GM21367 (cell line): ENCODE measurements around the gene BAD.
A peak's percentile ranks its signal among the peaks of the same experiment; 100 is the strongest.

Experiments
- ATAC-seq: cut with Tn5 transposase; IDR thresholded peaks from one replicate; pipeline ENCODE4 v1.9.1; 2021; ENCODE audit not compliant: unreplicated experiment

BAD gene

GRCh38 chr11:64281957-64282770, 2.3 kb downstream of the BAD start:
- ATAC-seq = no peak

GRCh38 chr11:64278576-64279190, 5.8 kb downstream of the BAD start:
- ATAC-seq = no peak

DNA sequence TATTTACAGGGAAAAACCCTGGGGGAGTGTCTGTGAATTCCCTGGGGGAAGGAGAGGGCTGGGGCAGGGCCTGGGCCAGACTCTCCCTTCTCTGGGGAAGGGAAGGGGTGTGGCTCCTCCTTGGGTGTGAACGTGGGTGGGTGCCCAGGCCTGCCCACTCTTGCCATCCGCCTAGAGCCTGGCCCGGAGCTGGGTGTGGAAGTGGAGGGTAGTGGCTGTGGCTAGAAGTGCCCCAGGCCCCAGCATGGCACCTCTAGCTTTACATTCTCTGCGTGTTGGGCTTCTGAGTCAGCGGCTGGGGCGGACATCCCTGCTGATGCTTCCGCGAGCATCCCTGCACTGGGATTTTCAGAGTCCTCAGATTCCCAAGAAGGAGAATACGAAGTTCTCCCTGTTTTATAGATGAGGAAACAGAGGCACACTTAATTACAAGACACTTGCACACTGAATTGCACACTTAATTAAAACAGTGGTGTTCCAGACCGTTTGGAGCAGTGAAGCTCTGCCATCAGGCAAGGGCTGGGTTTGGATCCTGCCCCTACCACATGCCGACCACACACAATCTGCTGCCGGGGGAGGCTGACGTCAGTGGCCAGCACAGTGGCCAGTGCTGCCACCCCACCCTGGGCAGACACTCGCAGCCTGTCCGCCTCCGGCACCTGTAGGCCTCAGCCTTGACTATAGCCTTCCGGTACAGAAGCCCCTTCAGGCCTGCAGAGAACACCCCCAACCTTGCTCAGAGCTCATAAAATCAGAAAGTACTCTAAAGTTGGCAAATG, 7.6 kb downstream of the BAD start:
- ATAC-seq = no peak

- no peak for ATAC-seq
Observed at GRCh38 chr11:64275841-64276240, 8.6 kb downstream of the BAD start.

DNA sequence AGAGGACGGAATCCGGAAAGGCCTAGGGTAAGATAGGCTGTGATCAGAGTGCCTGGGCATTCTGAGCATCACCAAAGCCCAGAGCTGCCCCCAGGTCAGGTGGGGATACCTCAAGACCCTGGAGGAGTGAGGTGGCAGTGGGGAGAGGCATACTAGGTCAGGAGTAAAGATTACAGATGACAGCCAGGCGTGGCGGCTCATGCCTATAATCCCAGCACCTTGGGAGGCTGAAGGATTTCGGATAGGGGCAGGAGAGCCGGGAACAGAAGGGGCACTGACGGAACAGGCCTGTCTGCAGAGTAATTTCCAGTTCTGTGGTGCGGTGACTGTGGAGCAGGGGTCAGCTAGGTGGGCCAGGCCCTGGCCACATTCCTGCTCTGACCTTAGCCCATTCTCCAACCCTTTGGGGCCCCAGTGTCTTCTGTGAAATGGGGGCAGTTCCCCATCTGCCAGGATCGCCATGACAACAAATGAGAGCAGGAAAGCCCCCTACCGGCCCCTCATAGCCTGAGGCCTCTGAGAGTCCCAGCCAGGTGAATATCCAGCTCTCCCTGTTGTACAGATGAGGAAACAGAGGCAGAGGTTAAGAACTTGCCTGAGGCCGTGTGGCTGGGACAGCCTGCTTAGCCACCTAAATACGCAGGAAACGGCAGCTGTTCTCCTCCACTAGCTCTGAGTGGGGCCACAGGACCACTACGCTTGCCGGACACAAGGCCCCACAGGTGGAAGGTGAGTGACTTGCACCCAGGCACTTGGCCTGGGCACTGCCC, 9.2 kb downstream of the BAD start:
- ATAC-seq = no peak

GRCh38 chr11:64269540-64270220, 14.8 kb downstream of the BAD start:
- peak; percentile 43 for ATAC-seq

DNA sequence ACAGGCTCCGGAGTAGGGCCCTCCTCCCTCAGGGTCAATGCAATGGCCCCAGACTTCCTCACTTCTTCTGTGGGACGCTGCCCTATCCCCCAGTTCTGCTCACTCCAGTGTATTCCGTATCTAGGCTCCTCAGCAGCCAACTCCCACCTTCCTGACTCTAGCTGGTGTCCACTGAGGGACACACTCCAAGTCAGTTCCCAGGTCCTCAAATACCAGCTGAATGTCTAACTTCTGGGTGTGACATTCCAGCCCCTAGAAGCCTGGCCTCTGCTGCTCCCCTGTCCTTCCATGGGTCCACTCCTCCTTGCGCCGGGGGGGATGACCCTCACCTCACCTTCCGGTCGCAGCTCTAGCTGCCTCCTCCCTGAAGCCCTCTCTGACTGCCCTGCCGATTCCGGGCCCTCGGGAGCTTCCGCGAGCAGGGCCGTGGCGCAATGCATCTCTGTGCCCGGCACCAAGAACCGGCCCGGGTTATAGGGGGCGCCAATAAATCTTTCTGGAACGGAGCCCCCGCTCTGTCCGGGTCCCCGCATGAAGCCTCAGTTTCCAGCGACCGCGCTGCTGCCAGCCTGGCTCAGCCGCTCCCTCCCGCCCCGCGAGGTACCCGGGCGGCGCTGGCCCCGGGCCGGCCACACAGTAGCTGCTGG, 15.4 kb downstream of the BAD start:
- peak; percentile 14 for ATAC-seq

DNA sequence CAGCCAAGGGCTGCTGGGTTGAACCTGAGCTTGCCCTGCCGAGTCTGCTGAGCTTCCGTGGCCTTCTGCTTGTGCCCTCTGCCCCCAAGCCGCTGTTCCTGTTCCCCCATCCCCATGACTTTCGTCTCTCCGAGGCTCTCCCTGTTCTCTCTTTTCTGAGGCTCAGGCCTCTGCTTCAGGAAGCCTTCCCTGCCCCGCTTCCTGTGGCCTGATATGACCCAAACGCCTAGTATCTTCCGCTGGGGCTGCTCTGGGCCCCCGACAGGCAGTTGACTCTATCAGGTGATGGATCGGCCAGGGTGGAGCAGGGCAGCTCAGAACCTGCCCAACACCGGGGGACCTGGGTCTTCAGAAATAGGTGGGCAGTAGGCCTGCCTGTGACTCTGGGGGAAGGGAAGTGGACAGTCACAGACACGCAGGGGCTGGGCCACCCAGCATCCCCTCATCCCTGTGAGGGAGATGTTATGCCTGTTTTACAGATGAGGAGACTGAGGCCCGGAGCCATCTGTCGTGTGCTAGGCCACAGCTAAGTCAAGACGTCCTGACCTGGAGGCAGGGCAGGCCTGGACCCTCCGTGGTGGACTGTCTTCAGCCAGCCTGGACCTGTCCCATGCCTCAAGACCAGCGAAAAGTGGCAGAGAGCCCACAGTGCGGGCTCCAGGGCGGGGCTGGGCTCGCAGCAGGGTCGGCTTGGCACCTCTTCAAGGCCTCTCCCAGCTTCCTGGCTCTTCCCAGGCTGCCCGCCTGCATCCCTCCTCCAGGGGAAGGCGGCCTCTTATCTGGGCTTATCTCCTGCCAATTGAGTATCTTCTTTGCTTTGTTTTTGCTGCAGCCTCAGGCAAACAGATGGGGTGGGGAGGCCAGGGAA, 16.2 kb downstream of the BAD start:
- no peak for ATAC-seq

- ATAC-seq = no peak
Observed at GRCh38 chr11:64267207-64267945, 17.1 kb downstream of the BAD start.

DNA sequence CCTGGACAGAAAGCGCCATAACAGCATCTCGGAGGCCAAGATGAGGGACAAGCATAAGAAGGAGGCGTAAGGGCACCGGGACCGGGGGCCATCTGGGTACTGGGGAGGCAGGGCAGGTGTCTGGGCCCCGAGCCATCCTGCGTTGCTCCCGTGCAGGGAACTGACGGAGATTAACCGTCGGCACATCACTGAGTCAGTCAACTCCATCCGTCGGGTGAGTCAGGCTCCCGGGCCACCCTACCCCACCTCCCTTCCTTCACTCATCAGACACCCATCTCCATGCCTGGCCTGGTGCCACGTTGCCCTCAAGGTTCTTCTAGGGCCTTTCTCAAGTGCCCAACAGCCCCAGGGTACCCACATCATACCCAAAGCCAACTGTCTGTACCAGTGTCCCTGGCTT, 18.1 kb downstream of the BAD start:
- ATAC-seq = no peak

- no peak for ATAC-seq
Observed at GRCh38 chr11:64265176-64266160, 19.0 kb downstream of the BAD start.

- ATAC-seq = no peak
Observed at GRCh38 chr11:64264371-64264852, 20.1 kb downstream of the BAD start.

DNA sequence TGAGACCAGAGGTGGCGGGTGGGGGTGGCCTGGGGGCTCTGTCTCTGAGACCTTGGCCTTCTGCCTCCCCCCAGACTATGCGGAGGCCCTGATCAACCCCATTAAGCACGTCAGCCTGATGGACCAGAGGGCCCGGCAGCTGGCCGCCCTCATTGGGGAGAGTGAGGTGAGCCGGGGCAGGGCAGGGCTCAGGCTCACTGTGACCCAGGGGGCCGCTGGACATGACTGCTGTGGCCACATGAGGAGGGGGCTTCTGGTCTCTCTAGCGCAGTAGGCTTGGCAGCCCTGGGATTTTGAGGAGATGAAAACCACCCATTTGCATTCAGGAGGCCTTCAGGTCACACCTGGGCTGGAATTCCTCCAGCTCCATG, 20.5 kb downstream of the BAD start:
- ATAC-seq = no peak

GRCh38 chr11:64263021-64263946, 21.2 kb downstream of the BAD start:
- no peak for ATAC-seq

- ATAC-seq = no peak
Observed at GRCh38 chr11:64262271-64263002, 22.0 kb downstream of the BAD start.
